Measurements from ENCODE around the gene ELMO1.

ELMO1 gene

DNA sequence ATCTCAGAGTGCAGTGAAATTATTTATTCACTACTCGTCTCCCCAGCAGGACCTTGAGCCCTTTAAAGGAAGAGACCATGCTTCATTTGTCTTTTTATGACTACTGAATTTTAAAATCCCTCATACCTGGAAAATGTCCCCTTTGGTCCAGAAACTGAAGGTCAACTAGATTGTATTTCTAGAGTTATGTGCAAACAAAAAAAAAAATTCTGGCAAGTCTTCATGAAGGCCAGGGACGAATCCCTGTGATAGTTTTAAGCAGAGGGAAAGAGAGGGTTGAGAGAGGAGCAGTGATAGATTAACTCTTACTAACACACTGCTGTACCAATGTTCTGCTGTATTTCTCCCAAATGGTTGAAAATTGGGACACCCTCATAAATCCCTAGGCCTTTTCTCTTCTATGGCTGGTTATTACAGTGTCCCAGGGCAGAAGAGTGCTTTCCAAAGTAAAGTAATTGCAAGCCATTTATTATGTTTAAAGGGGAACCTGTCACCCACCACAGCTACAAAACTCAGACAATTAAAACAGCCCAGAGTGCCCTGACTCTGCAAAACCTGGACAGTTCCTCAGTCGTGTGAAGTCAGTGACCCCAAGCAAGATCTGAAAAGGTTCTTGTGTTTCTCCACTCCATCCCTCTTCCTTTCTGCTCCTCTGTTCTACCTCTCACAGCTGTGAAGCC is 541.6 kb downstream of the ELMO1 start:
- H3K36me3 ChIP-seq = no peaks in the 10 kb centered on the region
- H3K27me3 ChIP-seq (ENCODE audit: insufficient read depth, low read depth, severe bottlenecking) = no peaks in the 10 kb centered on the region
- no peaks in the 10 kb centered on the region for H3K9me3 ChIP-seq (ENCODE audit: severe bottlenecking)
- H3K4me3 ChIP-seq (ENCODE audit: low read depth, low read length) = no peak overlapping the region
- H3K27ac ChIP-seq = no peak overlapping the region
- TF ChIP-seq, protein P1, sequence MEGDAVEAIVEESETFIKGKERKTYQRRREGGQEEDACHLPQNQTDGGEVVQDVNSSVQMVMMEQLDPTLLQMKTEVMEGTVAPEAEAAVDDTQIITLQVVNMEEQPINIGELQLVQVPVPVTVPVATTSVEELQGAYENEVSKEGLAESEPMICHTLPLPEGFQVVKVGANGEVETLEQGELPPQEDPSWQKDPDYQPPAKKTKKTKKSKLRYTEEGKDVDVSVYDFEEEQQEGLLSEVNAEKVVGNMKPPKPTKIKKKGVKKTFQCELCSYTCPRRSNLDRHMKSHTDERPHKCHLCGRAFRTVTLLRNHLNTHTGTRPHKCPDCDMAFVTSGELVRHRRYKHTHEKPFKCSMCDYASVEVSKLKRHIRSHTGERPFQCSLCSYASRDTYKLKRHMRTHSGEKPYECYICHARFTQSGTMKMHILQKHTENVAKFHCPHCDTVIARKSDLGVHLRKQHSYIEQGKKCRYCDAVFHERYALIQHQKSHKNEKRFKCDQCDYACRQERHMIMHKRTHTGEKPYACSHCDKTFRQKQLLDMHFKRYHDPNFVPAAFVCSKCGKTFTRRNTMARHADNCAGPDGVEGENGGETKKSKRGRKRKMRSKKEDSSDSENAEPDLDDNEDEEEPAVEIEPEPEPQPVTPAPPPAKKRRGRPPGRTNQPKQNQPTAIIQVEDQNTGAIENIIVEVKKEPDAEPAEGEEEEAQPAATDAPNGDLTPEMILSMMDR (IDR thresholded peaks at IDR 0.05; ENCODE audit: low read depth, low read length) = no peak
- no peak for DNase-seq

DNA sequence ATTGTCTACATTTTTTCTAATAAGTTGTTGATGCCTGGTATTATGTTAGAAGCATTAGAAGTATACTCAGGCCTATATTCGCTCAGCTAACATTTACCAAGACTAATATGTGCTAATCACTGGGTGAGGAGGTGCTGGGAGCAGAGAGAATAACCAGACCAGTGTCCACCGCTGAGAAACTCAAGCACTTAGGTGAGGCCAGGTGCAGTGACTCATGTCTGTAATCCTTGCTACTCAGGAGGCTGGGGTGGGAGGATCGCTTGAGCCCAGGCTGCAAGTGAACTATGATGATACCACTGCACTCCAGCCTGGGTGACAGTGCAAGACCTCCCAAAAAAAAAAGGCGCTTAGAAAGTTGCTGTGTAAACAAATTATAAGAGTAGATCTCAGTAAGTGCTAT is 542.2 kb downstream of the ELMO1 start:
- TF ChIP-seq, protein P1 (IDR thresholded peaks at IDR 0.05; ENCODE audit: low read depth, low read length) = no peak
- Histone ChIP-seq H3K4me3 (ENCODE audit: low read depth, low read length) (no peak overlapping the region), H3K27me3 (ENCODE audit: insufficient read depth, low read depth, severe bottlenecking) (no peaks in the 10 kb centered on the region), H3K27ac (no peak overlapping the region), H3K36me3 (no peaks in the 10 kb centered on the region), H3K9me3 (ENCODE audit: severe bottlenecking) (no peaks in the 10 kb centered on the region)
- no peak for DNase-seq

DNA sequence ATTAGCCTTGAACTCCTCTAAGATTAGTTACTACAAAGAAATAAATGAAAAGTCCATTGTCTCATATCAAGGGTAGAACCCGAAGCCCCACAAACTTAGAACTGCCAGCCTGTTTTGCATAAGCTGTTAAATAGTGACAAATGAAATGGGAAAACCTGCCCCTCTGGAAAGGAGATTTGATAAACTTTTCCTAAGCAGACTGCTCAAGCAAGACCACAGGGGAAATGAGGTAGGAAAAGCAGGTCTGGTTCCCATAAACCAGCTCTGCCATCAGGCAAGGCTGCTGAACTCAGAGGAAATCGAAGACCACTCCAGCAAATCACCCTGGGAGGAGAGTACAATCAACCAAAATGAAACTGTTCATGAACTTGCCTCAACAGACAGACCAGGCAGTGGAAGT is 542.8 kb downstream of the ELMO1 start:
- H3K36me3 ChIP-seq = no peaks in the 10 kb centered on the region
- TF ChIP-seq, protein P1 (IDR thresholded peaks at IDR 0.05; ENCODE audit: low read depth, low read length) = no peak
- H3K27ac ChIP-seq = no peak overlapping the region
- no peaks in the 10 kb centered on the region for H3K9me3 ChIP-seq (ENCODE audit: severe bottlenecking)
- no peak for DNase-seq
- no peak overlapping the region for H3K4me3 ChIP-seq (ENCODE audit: low read depth, low read length)
- no peaks in the 10 kb centered on the region for H3K27me3 ChIP-seq (ENCODE audit: insufficient read depth, low read depth, severe bottlenecking)

DNA sequence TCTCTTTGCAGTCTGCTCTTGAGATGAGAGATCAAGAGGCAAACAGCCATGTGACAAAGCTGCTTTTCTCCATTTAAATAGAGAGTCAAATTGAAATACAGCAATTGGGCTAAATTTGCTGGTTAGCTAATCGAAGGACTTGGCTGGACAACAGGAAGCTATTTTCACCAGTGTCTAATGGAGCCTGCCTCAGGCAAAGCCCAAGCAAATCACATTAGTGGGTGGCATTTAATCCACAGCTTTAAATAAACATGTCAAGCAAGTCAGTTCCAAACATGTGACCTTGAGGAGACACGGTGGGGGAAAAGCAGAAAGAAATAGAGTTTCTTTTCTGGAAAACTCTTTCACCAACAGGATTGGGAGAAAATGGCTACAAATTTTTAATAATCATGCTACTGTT is 543.9 kb downstream of the ELMO1 start:
- Histone ChIP-seq H3K27ac (no peak overlapping the region), H3K4me3 (ENCODE audit: low read depth, low read length) (no peak overlapping the region), H3K27me3 (ENCODE audit: insufficient read depth, low read depth, severe bottlenecking) (no peaks in the 10 kb centered on the region), H3K9me3 (ENCODE audit: severe bottlenecking) (no peaks in the 10 kb centered on the region), H3K36me3 (no peaks in the 10 kb centered on the region)
- TF ChIP-seq, protein P1 (IDR thresholded peaks at IDR 0.05; ENCODE audit: low read depth, low read length) = no peak
- peak; percentile 25 for DNase-seq

DNA sequence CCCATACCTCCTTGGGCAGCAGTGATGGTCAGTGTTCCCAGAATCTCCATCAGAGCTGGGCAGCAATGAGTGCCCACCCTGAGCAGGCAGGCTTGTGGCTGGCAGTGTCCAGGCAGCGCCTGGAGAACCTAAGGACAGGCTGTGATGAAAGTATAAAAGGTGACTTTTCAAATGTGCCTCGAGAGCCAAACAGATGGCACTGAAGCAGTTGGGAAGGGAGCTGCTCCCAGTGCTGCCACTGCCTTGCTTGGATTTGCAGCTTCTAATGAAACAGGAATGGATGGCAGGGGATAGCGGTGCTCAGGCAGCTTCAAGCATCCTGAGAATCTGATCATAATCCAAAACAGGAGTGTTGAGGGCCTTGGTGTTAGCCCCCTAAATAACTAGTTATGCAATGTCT is 544.6 kb downstream of the ELMO1 start:
- H3K36me3 ChIP-seq = no peaks in the 10 kb centered on the region
- TF ChIP-seq, protein P1 (IDR thresholded peaks at IDR 0.05; ENCODE audit: low read depth, low read length) = no peak
- H3K27me3 ChIP-seq (ENCODE audit: insufficient read depth, low read depth, severe bottlenecking) = no peaks in the 10 kb centered on the region
- H3K9me3 ChIP-seq (ENCODE audit: severe bottlenecking) = no peaks in the 10 kb centered on the region
- no peak overlapping the region for H3K27ac ChIP-seq
- H3K4me3 ChIP-seq (ENCODE audit: low read depth, low read length) = no peak overlapping the region
- DNase-seq = no peak

All from WERI-Rb-1 (cell line).